ENCODE data around the gene TMEM190. TPM values are rescaled to one million over a fixed set of nuclear protein-coding genes. Genes with fewer than 3 reads are reported as not detected.

The TMEM190 gene
- total and polyA plus RNA-seq, 9 of the 15 experiments (the other 6 are each of a cell fraction or from before 2014, with no cell fraction given), result not detected

- no peak for TF ChIP-seq ZNF311 (CRISPR knock-in tag; IDR thresholded peaks at IDR 0.05)
- TF ChIP-seq GATAD2A (IDR thresholded peaks at IDR 0.05), result no peak
- TF ChIP-seq ZNF146 (CRISPR knock-in tag; IDR thresholded peaks at IDR 0.05; ENCODE audit: unreplicated experiment), result no peak
- no peak for TF ChIP-seq BRCA1 (IDR thresholded peaks at IDR 0.05)
- TF ChIP-seq BRCA1 (CRISPR knock-in tag; IDR thresholded peaks at IDR 0.05), result no peak
- no peak for TF ChIP-seq ZBTB8A (IDR thresholded peaks at IDR 0.05; ENCODE audit: partially characterized antibody)
- TF ChIP-seq THRAP3 (IDR thresholded peaks at IDR 0.05; ENCODE audit: borderline replicate concordance), result 0 out of 2 replicates have a peak, but pooled peaks have one; percentile 22
- TF ChIP-seq SMARCA5 (IDR thresholded peaks at IDR 0.05), result no peak
- TF ChIP-seq MYNN (IDR thresholded peaks at IDR 0.05), result no peak
- no peak for TF ChIP-seq MYNN (CRISPR knock-in tag; IDR thresholded peaks at IDR 0.05)
- TF ChIP-seq ZNF274 (IDR thresholded peaks at IDR 0.05; ENCODE audit: borderline replicate concordance, low read depth, low read length), result no peak
- TF ChIP-seq NCOA1 (IDR thresholded peaks at IDR 0.05; ENCODE audit: low read depth), result no peak
- TF ChIP-seq IRF1 (CRISPR knock-in tag; IDR thresholded peaks at IDR 0.05; ENCODE audit: borderline replicate concordance), result no peak
- no peak for TF ChIP-seq ZBTB9 (CRISPR knock-in tag; IDR thresholded peaks at IDR 0.05)
- TF ChIP-seq, protein P1, sequence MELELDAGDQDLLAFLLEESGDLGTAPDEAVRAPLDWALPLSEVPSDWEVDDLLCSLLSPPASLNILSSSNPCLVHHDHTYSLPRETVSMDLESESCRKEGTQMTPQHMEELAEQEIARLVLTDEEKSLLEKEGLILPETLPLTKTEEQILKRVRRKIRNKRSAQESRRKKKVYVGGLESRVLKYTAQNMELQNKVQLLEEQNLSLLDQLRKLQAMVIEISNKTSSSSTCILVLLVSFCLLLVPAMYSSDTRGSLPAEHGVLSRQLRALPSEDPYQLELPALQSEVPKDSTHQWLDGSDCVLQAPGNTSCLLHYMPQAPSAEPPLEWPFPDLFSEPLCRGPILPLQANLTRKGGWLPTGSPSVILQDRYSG (tag; conservative IDR thresholded peaks at IDR 0.05; ENCODE audit: low read depth), result no peak
- no peak for TF ChIP-seq HDAC3 (IDR thresholded peaks at IDR 0.05; ENCODE audit: borderline replicate concordance, partially characterized antibody)
- TF ChIP-seq DNMT1 (IDR thresholded peaks at IDR 0.05), result no peak
- no peak for TF ChIP-seq XRCC3 (IDR thresholded peaks at IDR 0.05)
- no peak for TF ChIP-seq MBD1 (CRISPR knock-in tag; IDR thresholded peaks at IDR 0.05)
- no peak for TF ChIP-seq NR1H2 (CRISPR knock-in tag; IDR thresholded peaks at IDR 0.05)
- peak; percentile 94 for TF ChIP-seq ZNF134 (CRISPR knock-in tag; conservative IDR thresholded peaks at IDR 0.05)
- TF ChIP-seq MCM2 (IDR thresholded peaks at IDR 0.05; ENCODE audit: low read depth), result no peak
- no peak for TF ChIP-seq RBM17 (IDR thresholded peaks at IDR 0.05; ENCODE audit: borderline replicate concordance, low read depth, low read length)
- peak; percentile 56 for TF ChIP-seq POLR2A (conservative IDR thresholded peaks at IDR 0.05)
These were observed 23.9 kb downstream of the TMEM190 start (continued) for GRCh38 chr19:55400281-55401087.

Measured in K562 (cell line).